ENCODE data around the gene RAB27B.

RAB27B gene

DNA sequence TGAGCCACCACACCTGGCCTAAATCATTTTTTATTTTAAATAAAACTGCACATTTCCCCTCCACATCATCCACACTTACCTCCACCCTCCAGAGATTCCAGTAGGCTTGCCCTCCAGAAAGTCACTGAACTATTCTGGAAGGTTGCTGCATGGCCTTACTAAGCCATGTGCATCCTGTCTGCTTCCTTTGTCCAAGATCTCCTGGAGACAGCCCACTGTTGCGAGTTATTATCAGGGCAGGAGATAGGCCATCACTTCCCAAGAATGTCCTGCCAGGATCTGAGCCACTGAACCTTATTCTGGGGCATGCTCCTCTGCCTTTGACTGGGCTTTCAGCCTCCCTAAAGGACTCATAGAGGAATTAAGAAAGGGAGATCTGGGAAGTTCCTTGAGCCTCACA lies 104.2 kb downstream of the RAB27B start:
- DNase-seq (ENCODE audit: low spot score) = no peak
- in situ Hi-C loops (cut with MboI; ENCODE audit: low pct_unique_long_range_greater_than_20kb, low sequenced_read_pairs, unreplicated experiment) = no loop called here
- TF ChIP-seq CTCF (IDR thresholded peaks at IDR 0.05; ENCODE audit: extremely low read depth, insufficient read depth, missing control alignments) = no peak

GRCh38 chr18:54938506-54938905 lies 110.2 kb downstream of the RAB27B start:
- in situ Hi-C loops (cut with MboI; ENCODE audit: low pct_unique_long_range_greater_than_20kb, low sequenced_read_pairs, unreplicated experiment) = no loop called here
- DNase-seq (ENCODE audit: low spot score) = no peak

GRCh38 chr18:54939361-54939917 lies 111.2 kb downstream of the RAB27B start:
- DNase-seq (ENCODE audit: low spot score) = no peak
- TF ChIP-seq CTCF (IDR thresholded peaks at IDR 0.05; ENCODE audit: extremely low read depth, insufficient read depth, missing control alignments) = no peak
- in situ Hi-C loops (cut with MboI; ENCODE audit: low pct_unique_long_range_greater_than_20kb, low sequenced_read_pairs, unreplicated experiment) = no loop called here

More at GRCh38 chr18:54938506-54938905, 110.2 kb downstream of the RAB27B start:
- TF ChIP-seq CTCF (IDR thresholded peaks at IDR 0.05; ENCODE audit: extremely low read depth, insufficient read depth, missing control alignments) = no peak

GRCh38 chr18:54942144-54942543 lies 113.9 kb downstream of the RAB27B start:
- TF ChIP-seq CTCF (IDR thresholded peaks at IDR 0.05; ENCODE audit: extremely low read depth, insufficient read depth, missing control alignments) = no peak
- in situ Hi-C loops (cut with MboI; ENCODE audit: low pct_unique_long_range_greater_than_20kb, low sequenced_read_pairs, unreplicated experiment) = no loop called here
- DNase-seq (ENCODE audit: low spot score) = no peak

- no peak for TF ChIP-seq CTCF (IDR thresholded peaks at IDR 0.05; ENCODE audit: extremely low read depth, insufficient read depth, missing control alignments)
- no peak for DNase-seq (ENCODE audit: low spot score)
- in situ Hi-C loops (cut with MboI; ENCODE audit: low pct_unique_long_range_greater_than_20kb, low sequenced_read_pairs, unreplicated experiment) = no loop called here
Measured at GRCh38 chr18:54942569-54942968, 114.3 kb downstream of the RAB27B start.
